Measurements from ENCODE around the gene SLC22A1.
"Not testable (repeated sequence)": the region's sequence is repeated elsewhere in the genome, so short reads cannot be mapped to it uniquely, and the experiment has no call there.

The SLC22A1 gene

DNA sequence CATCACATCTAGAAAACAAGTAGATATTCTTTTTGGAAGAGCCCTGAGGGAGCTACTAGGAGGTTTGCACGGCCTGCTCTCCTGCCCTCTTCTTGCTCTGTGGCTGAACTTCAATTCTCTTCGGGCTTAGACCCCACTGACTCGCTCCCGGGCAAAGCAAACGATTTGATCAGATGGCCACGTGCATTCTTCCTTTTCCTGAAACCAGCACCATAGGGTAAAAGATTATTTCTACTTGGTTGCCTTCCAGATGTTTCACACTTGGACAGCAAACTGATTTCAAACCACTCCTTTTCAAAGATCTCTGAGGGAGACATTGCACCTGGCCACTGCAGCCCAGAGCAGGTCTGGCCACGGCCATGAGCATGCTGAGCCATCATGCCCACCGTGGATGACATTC is at the start of gene SLC22A1:
SLC22A1 (plus strand) TSS at position 258 of the 400 bp plus-strand sequence; CDS start at position 379, 121 bp downstream.
- no peak for DNase-seq (ENCODE audit: low read depth in 1 of 2, low spot score in 1 of 2)

DNA sequence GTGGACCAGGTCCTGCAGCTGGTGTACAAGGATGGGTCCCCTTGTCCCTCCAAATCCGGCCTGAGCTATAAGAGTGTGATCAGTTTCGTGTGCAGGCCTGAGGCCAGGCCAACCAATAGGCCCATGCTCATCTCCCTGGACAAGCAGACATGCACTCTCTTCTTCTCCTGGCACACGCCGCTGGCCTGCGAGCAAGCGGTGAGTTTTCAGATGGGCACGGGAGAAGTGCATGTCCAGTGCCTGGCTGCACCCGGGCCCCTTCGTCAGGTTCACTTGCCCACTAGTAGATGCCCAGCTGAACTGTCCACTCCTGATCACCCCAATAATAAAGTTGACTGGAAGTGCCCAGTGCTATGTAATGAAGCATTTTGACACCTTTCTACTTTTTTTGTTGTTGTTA is 48.3 kb upstream of the SLC22A1 start:
- DNase-seq (ENCODE audit: low read depth in 1 of 2, low spot score in 1 of 2), result no peak

GRCh38 chr6:160076009-160076408 is 45.6 kb upstream of the SLC22A1 start:
- DNase-seq (ENCODE audit: low read depth in 1 of 2, low spot score in 1 of 2), result no peak

DNA sequence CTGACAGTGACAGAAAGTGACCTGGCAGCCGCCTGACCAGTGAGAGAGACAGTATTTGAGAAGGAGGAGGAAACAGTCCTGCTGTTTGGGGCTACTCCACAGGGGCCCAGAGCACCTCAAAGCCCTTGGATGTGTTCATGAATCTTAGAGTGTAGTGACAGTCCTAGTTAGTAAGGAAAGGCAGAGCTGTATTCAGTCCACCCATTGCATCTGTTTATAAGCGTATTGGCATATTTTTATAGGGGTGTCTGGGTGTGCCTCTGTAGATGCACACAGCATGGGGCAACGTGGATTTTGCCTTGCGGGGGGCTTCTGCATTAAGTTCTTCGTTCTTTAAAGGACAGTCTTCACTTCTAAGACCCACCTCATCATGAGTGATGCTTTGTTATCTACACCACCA is 44.6 kb upstream of the SLC22A1 start:
- no peak for DNase-seq (ENCODE audit: low read depth in 1 of 2, low spot score in 1 of 2)

GRCh38 chr6:160077526-160077925 is 44.1 kb upstream of the SLC22A1 start:
- DNase-seq (ENCODE audit: low read depth in 1 of 2, low spot score in 1 of 2), result no peak

GRCh38 chr6:160078883-160079685 is 42.5 kb upstream of the SLC22A1 start:
- no peak for DNase-seq (ENCODE audit: low read depth in 1 of 2, low spot score in 1 of 2)

DNA sequence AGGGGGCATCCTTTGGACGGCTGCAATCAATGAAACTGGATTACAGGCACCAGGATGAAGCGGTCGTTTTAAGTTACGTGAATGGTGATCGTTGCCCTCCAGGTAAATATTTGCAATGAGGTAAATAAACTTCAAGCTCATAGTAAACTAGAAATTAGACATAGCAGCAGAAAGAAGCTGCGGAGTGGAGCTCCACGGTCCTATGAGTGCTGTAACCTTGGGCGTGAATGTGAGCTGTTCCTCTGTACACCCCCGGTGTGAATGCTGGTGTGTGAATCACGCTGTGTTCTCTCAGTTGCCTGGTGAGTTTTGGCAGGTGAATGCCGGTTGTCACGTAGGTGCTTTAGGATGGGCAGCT is 42.0 kb upstream of the SLC22A1 start:
- DNase-seq (ENCODE audit: low read depth in 1 of 2, low spot score in 1 of 2), result no peak

DNA sequence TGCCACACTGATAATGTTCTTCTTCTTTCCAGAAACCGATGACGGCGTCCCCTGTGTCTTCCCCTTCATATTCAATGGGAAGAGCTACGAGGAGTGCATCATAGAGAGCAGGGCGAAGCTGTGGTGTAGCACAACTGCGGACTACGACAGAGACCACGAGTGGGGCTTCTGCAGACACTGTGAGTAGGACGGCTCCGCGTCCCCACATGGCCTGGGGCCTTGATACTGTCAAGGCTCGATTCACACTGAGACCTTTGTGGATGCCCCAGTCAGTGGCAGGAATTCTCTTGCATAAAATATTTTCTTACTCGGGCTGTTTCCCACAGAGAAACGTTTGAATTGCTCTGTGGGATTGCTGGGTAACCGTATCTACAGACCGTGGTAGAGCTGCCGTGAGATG is 41.5 kb upstream of the SLC22A1 start:
- no peak for DNase-seq (ENCODE audit: low read depth in 1 of 2, low spot score in 1 of 2)

DNA sequence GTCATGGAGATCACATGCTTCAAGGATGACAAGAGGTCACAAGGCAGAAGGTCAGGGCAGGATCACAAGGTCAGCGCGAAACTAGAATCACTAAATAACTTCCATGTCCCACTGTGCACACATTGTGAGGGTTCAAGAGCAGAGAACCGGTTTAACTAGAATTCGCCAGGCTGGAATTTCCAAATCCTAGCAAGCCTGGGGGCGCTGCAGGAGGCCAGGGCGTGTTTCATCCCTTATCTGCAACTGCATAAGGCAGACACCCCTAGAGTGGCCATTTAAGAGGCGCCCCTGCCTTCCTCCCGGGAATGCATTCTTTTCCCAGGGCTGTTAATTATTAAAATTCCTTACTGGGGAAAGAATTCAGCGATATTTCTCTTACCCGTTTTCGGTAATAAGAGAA is 40.2 kb upstream of the SLC22A1 start:
- DNase-seq (ENCODE audit: low read depth in 1 of 2, low spot score in 1 of 2), result no peak

GRCh38 chr6:160082627-160083026 is 39.0 kb upstream of the SLC22A1 start:
- DNase-seq (ENCODE audit: low read depth in 1 of 2, low spot score in 1 of 2), result no peak

- no peak for DNase-seq (ENCODE audit: low read depth in 1 of 2, low spot score in 1 of 2)
Measured at GRCh38 chr6:160084198-160084776, 37.3 kb upstream of the SLC22A1 start.

- no peak for DNase-seq (ENCODE audit: low read depth in 1 of 2, low spot score in 1 of 2)
Measured at GRCh38 chr6:160085226-160085625, 36.4 kb upstream of the SLC22A1 start.

GRCh38 chr6:160085713-160086505 is 35.7 kb upstream of the SLC22A1 start:
- no peak for DNase-seq (ENCODE audit: low read depth in 1 of 2, low spot score in 1 of 2)

DNA sequence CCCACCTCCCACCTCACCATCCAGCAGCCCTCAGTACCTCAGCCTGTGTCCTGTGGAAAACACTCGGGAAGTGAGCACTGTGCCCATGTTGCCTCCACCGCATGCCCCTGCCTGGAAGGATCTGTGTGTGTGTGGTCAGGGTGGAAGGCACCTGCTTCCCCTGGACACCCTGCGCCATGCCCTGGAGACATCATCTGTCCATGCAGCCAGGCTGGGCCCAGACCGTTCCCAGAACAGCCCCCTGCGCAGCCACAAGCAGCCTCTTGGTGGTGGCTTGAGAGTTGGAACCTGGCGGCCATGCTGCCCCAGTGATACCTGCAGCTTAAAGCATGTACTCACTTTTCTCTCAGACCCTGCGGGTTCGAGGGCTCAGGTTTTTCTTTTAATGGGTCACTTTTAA is 34.9 kb upstream of the SLC22A1 start:
- DNase-seq (ENCODE audit: low read depth in 1 of 2, low spot score in 1 of 2), result no peak

DNA sequence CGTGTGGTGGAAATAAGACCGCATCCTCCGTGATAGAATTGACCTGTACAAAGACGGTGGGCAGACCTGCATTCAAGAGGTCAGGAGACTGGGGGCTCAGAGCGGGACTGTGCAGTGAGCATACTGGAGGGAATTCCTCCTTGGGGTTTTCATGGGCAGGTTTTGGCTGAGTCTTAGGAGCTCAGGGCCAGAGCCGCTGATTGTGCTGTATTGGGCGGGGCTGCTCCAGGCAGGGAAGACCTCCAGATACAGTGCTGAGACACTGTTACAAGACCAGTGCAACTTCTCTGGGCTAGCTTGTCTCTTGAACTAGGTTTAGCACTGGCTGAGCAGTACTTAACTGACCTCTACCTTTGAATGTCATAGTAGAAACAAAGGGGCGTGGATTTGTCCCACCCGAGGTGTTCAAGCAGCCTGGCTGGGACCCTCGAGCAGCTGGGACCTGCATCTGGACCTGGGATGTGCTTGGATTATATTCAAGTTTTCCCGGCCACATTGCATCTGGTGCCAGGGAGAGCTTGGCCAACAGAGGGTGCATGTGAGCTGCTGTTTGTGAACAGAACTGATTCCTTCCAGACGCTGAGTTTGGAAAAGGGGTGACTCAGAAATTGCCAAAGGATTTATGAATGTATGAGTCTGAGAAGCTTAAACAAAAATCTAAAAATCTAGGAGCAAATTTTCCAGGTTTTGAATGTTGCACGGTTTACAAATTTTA is 33.4 kb upstream of the SLC22A1 start:
- no peak for DNase-seq (ENCODE audit: low read depth in 1 of 2, low spot score in 1 of 2)

DNA sequence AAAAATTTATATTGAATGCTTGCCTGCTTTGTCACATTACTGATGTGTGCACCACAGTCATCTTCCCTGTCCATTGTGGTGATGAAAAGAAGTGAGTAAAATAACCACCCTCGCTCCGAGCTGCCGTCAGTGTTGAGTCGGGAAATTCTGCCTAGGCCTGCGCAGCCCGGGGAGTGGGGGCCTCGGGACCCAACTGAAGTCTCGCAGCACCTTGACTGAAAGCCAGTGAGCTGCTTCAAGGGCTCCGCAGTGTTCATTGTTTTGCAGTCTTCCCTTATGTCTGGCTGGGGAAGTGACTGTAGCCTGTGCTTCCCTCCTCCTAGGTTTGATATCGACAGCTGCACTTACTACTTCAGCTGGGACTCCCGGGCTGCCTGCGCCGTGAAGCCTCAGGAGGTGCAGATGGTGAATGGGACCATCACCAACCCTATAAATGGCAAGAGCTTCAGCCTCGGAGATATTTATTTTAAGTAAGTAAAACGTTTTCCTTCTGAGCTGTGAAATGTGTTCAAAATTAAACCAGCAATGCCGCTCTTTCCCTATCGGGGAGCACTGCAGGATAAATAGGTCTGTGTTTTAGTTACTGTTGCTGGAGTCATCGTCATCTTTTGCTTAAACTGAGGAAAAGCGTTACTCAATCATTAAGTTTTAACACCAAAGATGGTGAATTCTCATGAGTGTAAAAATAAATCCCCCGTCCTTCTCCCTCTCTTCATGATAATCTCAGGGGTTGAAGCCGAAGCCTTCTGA is 32.7 kb upstream of the SLC22A1 start:
- DNase-seq (ENCODE audit: low read depth in 1 of 2, low spot score in 1 of 2), result no peak

DNA sequence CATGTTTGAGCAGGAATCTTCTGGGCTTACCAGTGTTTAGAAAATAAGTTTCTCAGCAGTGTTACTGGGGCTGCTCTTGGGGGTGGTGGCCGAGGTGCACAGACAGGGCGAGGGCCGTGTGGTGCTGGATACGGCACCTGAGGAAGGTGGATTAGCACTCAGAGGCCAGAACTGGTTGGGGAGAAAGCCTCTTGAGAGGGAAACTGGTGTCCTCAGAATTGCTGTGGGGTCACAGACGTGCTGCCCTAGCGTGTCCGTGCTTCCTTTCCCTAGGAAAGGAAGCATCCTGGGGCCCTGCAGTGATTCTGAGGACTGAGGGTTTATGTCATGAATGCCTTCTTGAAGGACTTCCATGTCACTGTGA is 32.1 kb upstream of the SLC22A1 start:
- DNase-seq (ENCODE audit: low read depth in 1 of 2, low spot score in 1 of 2), result no peak

GRCh38 chr6:160090442-160091239 is 31.0 kb upstream of the SLC22A1 start:
- DNase-seq (ENCODE audit: low read depth in 1 of 2, low spot score in 1 of 2), result not testable (repeated sequence)

GRCh38 chr6:160092176-160092575 is 29.4 kb upstream of the SLC22A1 start:
- DNase-seq (ENCODE audit: low read depth in 1 of 2, low spot score in 1 of 2), result not testable (repeated sequence)

- no peak for DNase-seq (ENCODE audit: low read depth in 1 of 2, low spot score in 1 of 2)
Measured at GRCh38 chr6:160092602-160093001, 29.0 kb upstream of the SLC22A1 start.

Measured in stimulated activated CD4-positive, alpha-beta T cell treated with anti-CD3 and anti-CD28 coated beads, Interleukin-15, amount 100 ng/mL, for 1 hour (primary cell).